Upper lobe of left lung (tissue), 6 donors: ENCODE data around the gene TMEM250. TPM values are rescaled to one million over a fixed set of nuclear protein-coding genes. Genes with fewer than 3 reads are reported as not detected.
"Not testable (repeated sequence)": the region's sequence is repeated elsewhere in the genome, so short reads cannot be mapped to it uniquely, and the experiment has no call there.

Experiments
- ATAC-seq, 2 donors: fragments of 200-7000 bp; cut with Tn5 transposase; one replicate each; pipeline ENCODE4 v1.9.1; 2022; ENCODE audit warnings: mild to moderate bottlenecking in 2 of 2, moderate library complexity in 2 of 2; ENCODE audit not compliant: low FRiP score in 2 of 2
- DNase-seq, 2 donors: peaks; one replicate each; pipeline ENCODE4 v3.0.0-alpha.2; 2019 to 2020
- H3K27ac ChIP-seq, 4 donors: fragments of 200-600 bp; sonication (generic); one replicate each; pipeline ENCODE4 v1.5.1; 2016 to 2019
- H3K27me3 ChIP-seq, 4 donors: fragments of 200-600 bp; sonication (generic); one replicate each; pipeline ENCODE4 v1.5.1; 2017 to 2019
- H3K36me3 ChIP-seq, 4 donors: fragments of 200-600 bp; sonication (generic); one replicate each; pipeline ENCODE4 v1.5.1; 2016 to 2019
- H3K4me1 ChIP-seq, 4 donors: fragments of 200-600 bp; sonication (generic); one replicate each; pipeline ENCODE4 v1.5.1; 2018 to 2019
- H3K4me3 ChIP-seq, 4 donors: fragments of 200-600 bp; sonication (generic); one replicate each; pipeline ENCODE4 v1.5.1; 2017 to 2019; ENCODE audit warnings: mild to moderate bottlenecking in 2 of 4, moderate library complexity in 1 of 4
- H3K9me3 ChIP-seq, 4 donors: fragments of 200-600 bp; sonication (generic); one replicate each; pipeline ENCODE4 v1.5.1; 2018 to 2019
- CTCF ChIP-seq, 6 experiments: fragments of 450-650 bp in 4 of 6; fragments of 200-600 bp in 2 of 6; sonication (generic) in 2 of 6; IDR thresholded peaks; one replicate each; pipeline ENCODE4 v1.5.1; 2016 to 2019; ENCODE audit warnings: antibody characterized with exemption in 6 of 6
- EP300 ChIP-seq, 4 donors: sonication (generic); formaldehyde crosslinking; IDR thresholded peaks; one replicate each; pipeline ENCODE4 v1.5.1; 2017; ENCODE audit warnings: antibody characterized with exemption in 4 of 4, control low read depth in 2 of 4
- POLR2A ChIP-seq, 4 donors: fragments of 450-650 bp; IDR thresholded peaks; one replicate each; pipeline ENCODE4 v1.5.1; 2016 to 2017; ENCODE audit warnings: antibody characterized with exemption in 4 of 4, mild to moderate bottlenecking in 2 of 4
- POLR2AphosphoS5 ChIP-seq, 2 donors: sonication (generic); formaldehyde crosslinking; IDR thresholded peaks; one replicate each; pipeline ENCODE4 v1.5.1; 2017; ENCODE audit warnings: antibody characterized with exemption in 2 of 2
- WGBS, 2 donors: methylation state at CpG; one replicate each; pipeline ENCODE4 v1.1.5; 2017 to 2018; 5-methylcytosine and 5-hydroxymethylcytosine counted together
- total RNA-seq, 6 donors: library from RNA; depleted of rRNA in 4 of 6; stranded (reverse); fragments of >200 nt in 4 of 6; gene quantifications; one replicate each; pipeline versions ENCODE4 v1.1.0 to v1.2.1, GENCODE V29; 2016 to 2021
- donor health status: DM: no; HTN: no; CAD: no; lungs with moderate emphysema.
- donor health status: DM: no; HTN: yes; CAD: no; lungs with severe emphysema.

Gene TMEM250
- total RNA-seq, 6 donors from 2014 or later: 37.6 to 49.6 (median 38.4) TPM

DNA sequence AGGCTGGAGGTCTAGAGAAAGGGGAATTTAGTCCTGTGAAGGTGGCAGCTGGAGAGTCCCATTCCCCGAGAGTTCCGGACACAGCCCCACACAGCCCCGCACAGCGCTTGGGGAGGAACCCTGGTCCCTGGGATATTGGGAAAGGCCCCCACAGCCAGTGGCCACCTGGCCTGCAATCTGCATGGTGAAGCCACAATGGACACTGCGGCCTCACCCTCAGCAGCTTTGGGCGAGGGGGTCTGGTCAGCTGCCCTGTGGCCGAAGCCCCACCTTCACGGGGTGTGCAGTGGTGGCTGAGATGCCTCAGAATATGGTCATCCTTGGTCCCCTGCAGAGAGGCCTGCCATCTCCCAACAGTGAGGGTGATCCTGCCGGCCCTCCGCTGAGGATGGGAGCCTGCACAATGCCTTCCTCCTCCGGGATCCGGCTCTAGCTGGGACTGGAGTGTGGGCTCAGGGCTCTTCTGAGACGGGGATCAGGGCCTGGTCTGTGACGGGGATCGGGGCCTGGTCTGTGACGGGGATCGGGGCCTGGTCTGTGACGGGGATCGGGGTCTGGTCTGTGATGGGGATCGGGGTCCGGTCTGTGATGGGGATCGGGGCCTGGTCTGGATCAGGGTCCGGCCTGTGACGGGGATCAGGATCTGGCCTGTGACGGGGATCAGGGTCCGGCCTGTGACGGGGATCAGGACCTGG lies 33.3 kb upstream of the TMEM250 start:
- peaks cover 0 to 15% (median 4%) of the 10 kb centered on the region in 4 donors for H3K27me3 ChIP-seq
- ATAC-seq (no peak), DNase-seq (peak in 1 of 2 donors; percentile 48)
- TF ChIP-seq EP300 (IDR thresholded peaks at IDR 0.05) (no peak), POLR2A (IDR thresholded peaks at IDR 0.05) (no peak), CTCF (IDR thresholded peaks at IDR 0.05) (no peak), POLR2AphosphoS5 (IDR thresholded peaks at IDR 0.05) (no peak)
- H3K4me1 ChIP-seq: no peaks in the 10 kb centered on the region
- no peaks in the 10 kb centered on the region for H3K9me3 ChIP-seq
- H3K27ac ChIP-seq: no peak overlapping the region
- no peaks in the 10 kb centered on the region for H3K36me3 ChIP-seq
- WGBS, 2 donors: 77 to 85% methylated on average over 20 of the region's 27 CpGs
- no peak overlapping the region for H3K4me3 ChIP-seq

GRCh38 chr9:136151214-136151804 lies 32.6 kb upstream of the TMEM250 start:
- Histone ChIP-seq H3K27ac (no peak overlapping the region), H3K9me3 (no peaks in the 10 kb centered on the region), H3K4me3 (no peak overlapping the region), H3K36me3 (no peaks in the 10 kb centered on the region), H3K4me1 (no peaks in the 10 kb centered on the region), H3K27me3 (peaks cover 0 to 15% (median 4%) of the 10 kb centered on the region in 4 donors)
- ATAC-seq: no peak
- TF ChIP-seq POLR2A (IDR thresholded peaks at IDR 0.05) (no peak), POLR2AphosphoS5 (IDR thresholded peaks at IDR 0.05) (no peak), CTCF (IDR thresholded peaks at IDR 0.05) (no peak), EP300 (IDR thresholded peaks at IDR 0.05) (no peak)
- WGBS, 2 donors: 47 to 48% methylated on average over 22 to 25 of the region's 25 CpGs
- peak in 1 of 2 donors; percentile 42 for DNase-seq

DNA sequence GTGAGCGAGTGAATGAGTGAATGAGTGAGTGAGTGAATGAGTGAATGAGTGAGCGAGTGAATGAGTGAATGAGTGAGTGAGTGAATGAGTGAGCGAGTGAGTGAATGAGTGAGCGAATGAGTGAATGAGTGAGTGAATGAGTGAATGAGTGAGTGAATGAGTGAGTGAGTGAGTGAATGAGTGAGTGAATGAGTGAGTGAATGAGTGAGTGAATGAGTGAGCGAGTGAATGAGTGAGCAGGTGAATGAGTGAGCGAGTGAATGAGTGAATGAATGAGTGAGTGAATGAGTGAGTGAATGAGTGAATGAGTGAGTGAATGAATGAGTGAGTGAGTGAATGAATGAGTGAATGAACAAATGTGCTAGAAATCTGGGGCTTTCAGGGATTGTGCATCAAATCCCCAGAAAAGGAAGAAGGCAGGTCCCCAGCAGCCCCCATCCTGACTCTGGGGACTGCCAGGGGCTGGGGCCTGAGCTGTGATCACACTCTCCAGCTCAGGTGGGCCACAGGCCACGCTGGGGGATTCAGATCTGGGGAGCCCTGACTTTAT lies 32.1 kb upstream of the TMEM250 start:
- H3K27ac ChIP-seq, ATAC-seq, H3K9me3 ChIP-seq, DNase-seq, H3K4me3 ChIP-seq, H3K36me3 ChIP-seq, H3K4me1 ChIP-seq: not testable (repeated sequence)
- H3K27me3 ChIP-seq: peaks cover 0 to 15% (median 4%) of the 10 kb centered on the region in 4 donors
- 72 to 76% methylated on average over 7 of the region's 7 CpGs for whole genome bisulfite sequencing, 2 donors

GRCh38 chr9:136149853-136150252 lies 31.2 kb upstream of the TMEM250 start:
- ATAC-seq (no peak), DNase-seq (peak in 1 of 2 donors; percentile 60)
- Histone ChIP-seq H3K36me3 (no peaks in the 10 kb centered on the region), H3K9me3 (no peaks in the 10 kb centered on the region), H3K27ac (no peak overlapping the region), H3K27me3 (peaks cover 0 to 15% (median 4%) of the 10 kb centered on the region in 4 donors), H3K4me1 (no peaks in the 10 kb centered on the region), H3K4me3 (no peak overlapping the region)
- whole genome bisulfite sequencing, 2 donors: 66 to 82% methylated on average over 3 to 6 of the region's 9 CpGs
- TF ChIP-seq POLR2A (IDR thresholded peaks at IDR 0.05) (no peak), CTCF (IDR thresholded peaks at IDR 0.05) (no peak), POLR2AphosphoS5 (IDR thresholded peaks at IDR 0.05) (no peak), EP300 (IDR thresholded peaks at IDR 0.05) (no peak)

DNA sequence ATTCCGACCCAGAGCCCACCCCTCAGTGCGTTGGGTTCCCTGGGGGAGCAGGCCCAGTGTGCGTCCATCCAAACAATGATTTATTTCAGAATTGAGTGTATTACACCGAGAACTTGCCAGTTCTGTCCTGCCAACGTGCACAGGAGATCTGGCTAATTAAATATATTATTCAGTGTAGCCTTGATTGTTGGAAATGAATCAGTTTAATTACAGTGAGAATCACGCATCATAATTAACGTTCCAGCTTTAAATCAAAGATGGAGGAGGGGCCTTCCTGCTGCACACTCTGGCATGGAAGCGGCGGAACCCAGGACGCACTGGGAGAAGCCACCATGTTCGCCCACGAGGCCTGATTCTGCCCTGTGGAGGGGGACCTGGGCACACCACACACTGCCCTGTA lies 30.7 kb upstream of the TMEM250 start:
- H3K27ac ChIP-seq: no peak overlapping the region
- no peaks in the 10 kb centered on the region for H3K4me1 ChIP-seq
- 85 to 88% methylated on average over 11 of the region's 12 CpGs for WGBS, 2 donors
- no peaks in the 10 kb centered on the region for H3K36me3 ChIP-seq
- no peak for TF ChIP-seq CTCF (IDR thresholded peaks at IDR 0.05)
- TF ChIP-seq POLR2AphosphoS5 (IDR thresholded peaks at IDR 0.05): no peak
- no peak for TF ChIP-seq POLR2A (IDR thresholded peaks at IDR 0.05)
- TF ChIP-seq EP300 (IDR thresholded peaks at IDR 0.05): no peak
- no peaks in the 10 kb centered on the region for H3K9me3 ChIP-seq
- peaks cover 0 to 15% (median 4%) of the 10 kb centered on the region in 4 donors for H3K27me3 ChIP-seq
- ATAC-seq (no peak), DNase-seq (peak in 1 of 2 donors; percentile 34)
- H3K4me3 ChIP-seq: no peak overlapping the region
